Adipose tissue (tissue), 3 donors: ENCODE measurements around the gene CAMK1. TPM values are rescaled to one million over a fixed set of nuclear protein-coding genes. Genes with fewer than 3 reads are reported as not detected.

Experiments
- H3K27ac ChIP-seq: one replicate; pipeline ENCODE4 v1.5.1; 2013; ENCODE audit warnings: low read depth, low read length
- WGBS, 3 donors: extraction: QIAGEN DNeasy Blood & Tissue Kit; methylation state at CpG; one replicate each; pipeline ENCODE4 v1.1.7; 2013; 5-methylcytosine and 5-hydroxymethylcytosine counted together
- polyA plus RNA-seq, 3 donors: library from polyadenylated mRNA; stranded (reverse); fragments of 200-250 nt; gene quantifications; one replicate each; pipeline ENCODE4 v1.2.3, GENCODE V29; 2013
- donor health status: healthy with polysubstance abuse.
- donor health status: Bipolar disorder and iron deficiency.
- donor health status: healthy.

Gene CAMK1
- polyA plus RNA-seq = 100 to 1,000 TPM in 1 of 3 donors, 10 to 100 TPM in 2; 13.4 to 121 (median 80.1) TPM

GRCh38 chr3:9769426-9770275 is at the start of gene CAMK1:
CAMK1 (minus strand) TSS chr3:9769947; CDS start chr3:9767749, 2,198 bp downstream.
- H3K27ac ChIP-seq = peak within 1 kb of the TSS; percentile 48
- 4 to 8% (median 6%) methylated on average over 48 to 49 of the region's 49 CpGs for WGBS, 3 donors

- 81 to 91% (median 86%) methylated on average over 6 to 7 of the region's 7 CpGs for WGBS, 3 donors
- no peak overlapping the region for H3K27ac ChIP-seq
Observed at GRCh38 chr3:9818666-9819335, 49.1 kb upstream of the CAMK1 start.

DNA sequence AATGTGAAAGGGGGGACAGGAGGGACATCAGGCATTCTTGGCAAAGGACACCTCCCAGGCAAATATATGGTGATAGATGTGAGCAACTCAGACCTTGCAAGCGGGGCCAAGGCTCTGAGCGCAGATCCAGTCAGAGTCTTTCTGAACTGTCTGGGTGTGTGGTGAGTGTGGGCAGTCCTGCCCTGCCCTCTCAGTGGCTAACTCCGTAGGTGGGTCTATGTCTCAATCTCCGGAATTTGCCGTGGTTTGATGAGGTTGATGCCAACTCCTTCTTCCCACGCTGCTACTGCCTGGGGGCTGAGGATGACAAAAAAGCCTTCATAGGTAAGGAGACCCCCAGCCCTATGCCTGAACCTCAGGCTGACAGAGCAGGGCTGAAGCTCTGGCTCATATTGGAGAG is 47.7 kb upstream of the CAMK1 start:
- WGBS, 3 donors = 89 to 93% (median 90%) methylated on average over 6 of the region's 6 CpGs
- H3K27ac ChIP-seq = no peak overlapping the region

DNA sequence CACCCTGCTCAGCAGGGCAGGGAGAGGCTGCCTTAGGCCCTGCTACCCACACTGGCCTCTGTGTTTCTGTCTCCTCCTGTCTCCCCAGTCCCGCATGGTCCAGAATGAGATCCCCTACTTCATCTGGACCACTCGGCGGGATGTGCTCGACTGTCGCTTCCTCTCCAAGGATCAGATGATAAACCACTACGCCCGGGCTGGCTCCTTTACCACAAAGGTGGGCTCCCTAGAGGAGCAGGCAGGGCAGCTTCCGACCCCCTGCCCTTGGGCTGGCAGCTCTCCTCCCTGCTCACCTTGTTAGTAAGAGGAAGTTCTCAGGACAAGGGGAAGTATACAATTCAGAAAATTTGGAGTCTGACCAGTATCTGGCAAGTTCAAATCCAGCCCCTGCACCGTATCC is 46.2 kb upstream of the CAMK1 start:
- H3K27ac ChIP-seq = no peak overlapping the region
- 86 to 91% (median 87%) methylated on average over 9 of the region's 9 CpGs for WGBS, 3 donors

DNA sequence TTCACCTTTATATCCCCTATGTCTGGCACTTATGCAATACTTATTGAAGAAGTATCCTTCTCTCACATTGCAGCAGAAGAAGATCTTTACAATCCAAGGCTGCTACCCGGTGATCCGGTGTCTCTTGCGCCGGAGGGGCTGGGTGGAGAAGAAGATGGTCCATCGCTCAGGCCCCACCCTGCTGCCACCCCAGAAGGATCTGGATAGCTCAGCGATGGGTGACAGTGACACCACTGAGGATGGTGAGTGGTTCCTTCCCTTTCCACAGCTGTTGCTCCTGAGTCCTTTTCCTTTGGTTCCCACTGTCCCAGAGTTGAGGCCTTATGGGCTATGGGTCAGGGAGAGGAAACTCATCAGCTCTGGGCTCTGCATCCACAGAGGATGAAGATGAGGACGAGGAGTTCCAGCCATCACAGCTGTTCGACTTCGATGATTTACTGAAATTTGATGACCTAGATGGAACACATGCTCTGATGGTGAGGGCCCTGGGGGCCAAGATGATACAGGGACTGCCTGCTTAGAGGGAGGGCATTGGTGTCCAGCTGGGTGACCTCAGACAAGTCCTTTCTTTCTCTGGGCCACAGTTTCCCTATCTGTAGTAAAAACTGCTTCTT is 43.2 kb upstream of the CAMK1 start:
- 93 to 96% (median 96%) methylated on average over 9 of the region's 9 CpGs for WGBS, 3 donors
- no peak overlapping the region for H3K27ac ChIP-seq

- no peak overlapping the region for H3K27ac ChIP-seq
Observed at GRCh38 chr3:9810846-9811245, 41.1 kb upstream of the CAMK1 start.

DNA sequence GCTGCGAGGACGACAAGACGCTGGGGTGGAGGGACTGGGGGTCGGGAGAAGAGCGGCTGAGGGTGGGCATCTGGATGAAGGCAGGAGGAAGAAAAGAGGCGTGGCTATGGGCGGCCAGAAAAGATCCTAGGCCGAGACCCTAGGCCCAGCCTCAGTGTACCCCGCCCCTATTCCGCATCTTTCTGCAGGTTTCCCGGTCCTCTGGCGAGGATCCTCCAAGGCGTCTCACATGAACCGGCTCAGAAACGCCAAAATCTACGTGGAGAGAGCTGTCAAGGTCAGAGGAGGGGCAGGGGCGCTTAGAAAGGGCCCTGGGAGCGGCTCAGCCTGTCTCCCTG is 40.7 kb upstream of the CAMK1 start:
- WGBS, 3 donors = 3 to 9% (median 9%) methylated on average over 18 of the region's 18 CpGs
- H3K27ac ChIP-seq = no peak overlapping the region

More at GRCh38 chr3:9810846-9811245, 41.1 kb upstream of the CAMK1 start:
- 46 to 72% (median 62%) methylated on average over 10 of the region's 10 CpGs for WGBS, 3 donors

GRCh38 chr3:9809615-9810432 is 40.1 kb upstream of the CAMK1 start, which contains the start of gene TTLL3:
TTLL3 (plus strand) TSS chr3:9810262; CDS start chr3:9810662, 400 bp downstream.
- 0 to 1% (median 0%) methylated on average over 34 to 76 of the region's 76 CpGs for WGBS, 3 donors
- peak within 1 kb of the TSS; percentile 84 for H3K27ac ChIP-seq

- H3K27ac ChIP-seq = peak overlapping the region; percentile 84
- 78 to 86% (median 84%) methylated on average over 4 of the region's 4 CpGs for WGBS, 3 donors
Observed at GRCh38 chr3:9809239-9809614, 39.5 kb upstream of the CAMK1 start.

DNA sequence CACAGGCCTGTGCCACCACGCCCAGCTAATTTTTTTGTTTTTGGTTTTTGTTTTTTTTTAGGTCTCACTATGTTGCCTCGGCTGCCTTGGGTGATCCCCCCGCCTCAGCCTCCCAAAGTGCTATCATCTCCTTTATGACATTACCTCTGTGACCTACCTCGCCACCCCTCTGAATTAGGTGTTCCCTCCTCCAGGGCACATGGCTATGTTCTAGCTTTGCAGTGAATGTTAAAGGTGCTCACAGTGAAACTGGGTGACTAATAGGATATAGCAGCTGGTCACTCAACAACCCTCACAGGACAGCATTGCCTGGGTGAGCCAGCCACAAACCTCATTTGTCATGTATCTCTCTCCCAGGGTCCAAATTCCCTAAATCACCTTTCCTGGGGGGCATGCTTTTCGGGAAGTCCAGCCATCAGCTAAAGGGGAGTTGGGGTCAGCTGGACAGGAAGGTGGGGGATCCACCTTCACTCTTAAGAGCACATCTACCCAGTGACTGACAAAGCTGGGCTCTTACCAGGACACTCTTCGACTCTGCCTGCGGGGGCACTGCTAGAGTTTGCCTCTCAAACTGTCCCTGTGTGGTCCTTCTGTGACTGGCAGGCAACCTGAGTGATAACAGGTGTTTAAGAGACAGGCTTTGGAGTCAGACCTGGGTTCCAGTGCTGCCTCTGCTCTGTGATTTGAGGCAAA is 38.7 kb upstream of the CAMK1 start:
- H3K27ac ChIP-seq = no peak overlapping the region
- 62 to 71% (median 69%) methylated on average over 7 of the region's 7 CpGs for WGBS, 3 donors

DNA sequence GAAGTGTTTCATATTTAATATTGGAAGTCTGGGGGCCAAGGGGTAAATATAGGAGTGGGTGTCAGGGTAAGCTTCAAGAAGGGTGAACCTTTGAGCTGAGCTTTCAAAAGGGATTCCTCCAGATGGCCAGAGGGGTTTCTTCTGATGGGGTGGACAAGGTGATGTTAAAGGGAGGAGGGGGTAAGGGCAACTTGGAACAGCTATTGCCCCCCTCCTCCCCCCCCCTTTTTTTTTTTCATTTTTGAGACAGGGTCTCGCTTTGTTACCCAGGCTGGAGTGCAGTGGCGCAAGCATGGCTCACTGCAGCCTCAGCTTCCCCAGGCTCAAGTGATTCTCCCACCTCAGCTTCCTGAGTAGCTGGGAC is 38.2 kb upstream of the CAMK1 start:
- no peak overlapping the region for H3K27ac ChIP-seq
- 83 to 100% (median 93%) methylated on average over 2 of the region's 2 CpGs for WGBS, 3 donors

DNA sequence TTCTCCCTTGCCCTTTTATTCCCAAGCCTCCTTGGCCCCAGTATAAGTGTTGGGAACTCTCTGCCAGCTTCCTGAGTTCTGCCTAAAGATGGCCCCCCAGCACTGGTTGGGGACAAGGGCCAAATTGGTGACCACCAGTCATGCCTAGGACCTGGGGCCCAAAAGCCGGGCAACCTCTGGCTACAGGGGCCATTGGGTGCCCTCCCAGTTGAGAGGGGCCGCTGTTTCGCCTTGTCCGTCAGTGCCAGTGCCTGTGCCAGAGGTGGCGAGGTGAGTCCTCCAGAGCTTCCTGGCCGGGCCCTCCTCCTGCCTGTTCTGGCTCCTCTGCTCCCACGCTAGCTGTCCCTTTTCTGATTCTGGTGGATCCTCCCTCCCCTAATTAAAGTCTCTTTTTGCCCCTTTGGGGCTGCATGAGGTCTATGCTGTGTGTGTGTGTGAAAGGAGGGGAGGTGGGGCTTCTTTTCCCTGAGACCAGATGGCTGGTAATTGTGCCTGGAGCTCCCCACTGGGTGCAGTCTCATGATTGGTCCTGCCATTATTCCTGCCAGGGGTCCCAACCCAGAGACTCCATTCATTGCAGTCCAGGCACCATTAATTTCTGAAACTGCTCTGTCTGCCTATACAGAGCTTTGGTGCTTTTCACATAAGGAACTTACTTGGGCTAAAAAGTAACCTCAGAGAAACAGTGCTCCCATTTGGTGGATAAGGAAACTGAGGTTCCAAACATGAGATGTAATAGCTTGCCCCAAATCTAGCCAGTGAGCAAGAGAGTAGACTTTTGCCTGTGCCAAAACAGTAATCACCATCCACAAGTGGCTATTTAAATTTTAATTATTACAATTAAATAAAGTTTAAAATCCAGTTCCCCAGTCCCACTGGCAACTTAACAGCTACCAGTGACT is 37.2 kb upstream of the CAMK1 start:
- WGBS, 3 donors = 90 to 94% (median 92%) methylated on average over 7 of the region's 7 CpGs
- no peak overlapping the region for H3K27ac ChIP-seq

DNA sequence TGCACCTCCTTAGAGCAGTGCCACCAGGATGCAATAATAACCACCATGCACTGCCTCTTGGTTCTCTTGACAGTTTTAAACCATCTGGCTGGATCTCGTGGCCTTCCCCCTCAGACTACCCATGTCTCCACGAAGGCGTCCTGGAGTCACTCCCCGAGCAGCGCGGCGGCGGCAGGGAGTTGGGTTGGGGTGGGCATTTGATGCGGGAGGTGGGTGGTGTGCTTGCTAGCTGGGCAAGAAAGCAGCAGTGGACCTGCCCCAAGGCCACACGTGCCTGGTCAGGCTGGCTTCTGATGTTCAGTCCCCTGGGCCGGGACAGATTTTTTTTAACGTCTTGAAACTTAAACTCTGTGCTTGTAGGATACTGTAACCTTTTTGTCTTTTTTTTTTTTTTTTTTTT is 36.4 kb upstream of the CAMK1 start:
- WGBS, 3 donors = 84 to 94% (median 87%) methylated on average over 12 of the region's 12 CpGs
- H3K27ac ChIP-seq = no peak overlapping the region

DNA sequence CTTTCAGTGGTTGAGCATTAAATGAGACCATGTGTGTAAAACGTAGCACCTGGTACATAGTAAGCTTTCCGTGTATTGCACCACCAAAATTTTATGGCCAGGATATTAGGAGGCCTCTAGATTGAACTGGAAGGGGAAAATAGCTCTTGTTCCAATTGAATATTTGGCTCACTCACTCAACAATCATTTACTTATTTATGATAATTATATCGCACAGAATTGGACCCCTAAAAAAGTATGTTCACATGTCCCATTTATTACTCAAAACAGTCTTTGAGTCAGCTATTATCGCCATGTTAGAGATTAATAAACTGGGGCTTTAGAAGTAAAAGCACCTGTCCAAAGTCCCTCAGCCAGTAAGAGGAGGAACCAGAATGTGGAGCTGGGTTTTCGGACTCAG is 35.2 kb upstream of the CAMK1 start:
- H3K27ac ChIP-seq = no peak overlapping the region
- 87 to 93% (median 91%) methylated on average over 5 of the region's 5 CpGs for WGBS, 3 donors

DNA sequence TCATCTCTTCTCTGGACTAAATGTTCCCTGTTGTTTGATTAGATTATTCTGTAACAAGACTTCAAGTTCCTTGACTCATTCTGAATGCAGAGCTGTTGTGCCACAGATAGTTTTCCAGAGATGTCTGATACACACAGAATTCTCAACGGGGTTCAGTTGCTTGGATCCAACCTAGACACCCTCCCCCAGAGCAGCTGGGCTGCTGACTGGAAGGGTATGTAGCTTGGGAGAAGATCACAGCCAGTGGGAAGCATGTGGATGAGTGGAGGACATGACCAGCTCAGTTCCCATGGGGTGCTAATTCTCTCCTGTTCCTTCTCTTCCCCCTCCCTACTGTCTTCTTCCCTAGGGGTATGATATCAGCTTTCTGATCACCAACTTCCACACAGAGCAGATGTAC is 33.7 kb upstream of the CAMK1 start:
- H3K27ac ChIP-seq = no peak overlapping the region
- 82 to 95% (median 87%) methylated on average over 1 of the region's 1 CpG for WGBS, 3 donors

DNA sequence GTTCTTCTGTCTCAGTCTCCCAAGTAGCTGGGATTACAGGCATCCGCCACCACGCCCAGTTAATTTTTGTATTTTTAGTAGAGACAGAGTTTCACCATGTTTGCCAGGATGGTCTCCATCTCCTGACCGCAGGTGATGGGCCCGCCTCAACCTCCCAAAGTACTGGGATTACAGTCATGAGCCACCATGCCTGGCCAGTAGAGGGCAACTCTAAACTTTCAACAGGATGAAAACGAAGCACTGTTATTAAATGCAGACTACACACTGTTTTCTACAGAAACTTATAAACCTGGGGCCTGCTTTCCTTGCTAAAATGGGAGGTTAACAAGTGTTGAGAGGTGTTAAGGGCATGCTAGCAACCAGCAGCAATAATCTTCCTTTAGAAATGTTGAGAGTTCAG is 30.8 kb upstream of the CAMK1 start:
- H3K27ac ChIP-seq = no peak overlapping the region
- 83 to 90% (median 87%) methylated on average over 5 of the region's 5 CpGs for WGBS, 3 donors
